ENCODE results near the gene PLXNA2. TPM values are rescaled to one million over a fixed set of nuclear protein-coding genes. Genes with fewer than 3 reads are reported as not detected.

Gene PLXNA2
- total and polyA plus RNA-seq, 8 donors, result 48.7 to 137 (median 72.9) TPM

DNA sequence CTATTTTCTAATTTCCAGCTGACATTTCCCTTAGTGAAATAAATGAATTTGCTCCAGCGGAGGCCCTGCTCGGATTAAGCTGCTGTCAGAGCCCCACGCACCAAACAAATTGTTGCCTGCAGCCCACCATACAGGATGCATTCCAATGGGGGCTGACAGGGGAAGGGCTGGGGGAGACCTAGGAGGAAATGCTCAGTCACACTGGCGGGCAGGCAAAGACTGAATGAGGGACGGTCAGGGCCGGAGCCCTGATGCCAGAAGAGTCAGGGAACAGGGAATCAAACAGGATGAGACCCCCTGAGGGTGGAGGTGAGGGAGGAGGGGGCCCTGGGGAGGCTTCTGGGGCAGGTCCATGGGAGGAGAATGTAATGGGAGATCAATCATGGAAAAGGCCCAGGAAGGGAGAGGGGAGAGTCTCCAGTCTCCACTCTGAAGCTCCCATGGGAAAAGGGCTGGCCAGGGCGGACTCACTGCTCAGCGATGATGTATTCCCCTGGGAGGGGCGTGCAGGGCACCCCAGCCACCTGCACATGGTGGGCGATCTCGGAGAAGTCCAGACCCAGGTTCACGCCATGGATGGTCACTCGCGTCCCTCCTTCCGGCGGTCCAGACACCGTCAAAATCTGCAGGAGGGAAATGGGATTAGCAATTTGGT lies 183.8 kb downstream of the PLXNA2 start:
- 94% methylated on average over 17 of the region's 17 CpGs for whole genome bisulfite sequencing, 2 donors
- intact Hi-C loops (cut with DNase I), result no loop called here
- Histone ChIP-seq H3K27ac (peak overlapping the region in 1 of 4 donors; percentile 28), H3K9me3 (no peaks in the 10 kb centered on the region), H3K27me3 (no peaks in the 10 kb centered on the region), H3K4me1 (no peaks in the 10 kb centered on the region), H3K36me3 (peaks cover 0 to 27% (median 5%) of the 10 kb centered on the region in 3 donors), H3K4me3 (no peak overlapping the region)
- no peak for DNase-seq
- TF ChIP-seq, protein P1, sequence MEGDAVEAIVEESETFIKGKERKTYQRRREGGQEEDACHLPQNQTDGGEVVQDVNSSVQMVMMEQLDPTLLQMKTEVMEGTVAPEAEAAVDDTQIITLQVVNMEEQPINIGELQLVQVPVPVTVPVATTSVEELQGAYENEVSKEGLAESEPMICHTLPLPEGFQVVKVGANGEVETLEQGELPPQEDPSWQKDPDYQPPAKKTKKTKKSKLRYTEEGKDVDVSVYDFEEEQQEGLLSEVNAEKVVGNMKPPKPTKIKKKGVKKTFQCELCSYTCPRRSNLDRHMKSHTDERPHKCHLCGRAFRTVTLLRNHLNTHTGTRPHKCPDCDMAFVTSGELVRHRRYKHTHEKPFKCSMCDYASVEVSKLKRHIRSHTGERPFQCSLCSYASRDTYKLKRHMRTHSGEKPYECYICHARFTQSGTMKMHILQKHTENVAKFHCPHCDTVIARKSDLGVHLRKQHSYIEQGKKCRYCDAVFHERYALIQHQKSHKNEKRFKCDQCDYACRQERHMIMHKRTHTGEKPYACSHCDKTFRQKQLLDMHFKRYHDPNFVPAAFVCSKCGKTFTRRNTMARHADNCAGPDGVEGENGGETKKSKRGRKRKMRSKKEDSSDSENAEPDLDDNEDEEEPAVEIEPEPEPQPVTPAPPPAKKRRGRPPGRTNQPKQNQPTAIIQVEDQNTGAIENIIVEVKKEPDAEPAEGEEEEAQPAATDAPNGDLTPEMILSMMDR (IDR thresholded peaks at IDR 0.05), result no peak
- no peak for ATAC-seq
- no peak for FAIRE-seq

DNA sequence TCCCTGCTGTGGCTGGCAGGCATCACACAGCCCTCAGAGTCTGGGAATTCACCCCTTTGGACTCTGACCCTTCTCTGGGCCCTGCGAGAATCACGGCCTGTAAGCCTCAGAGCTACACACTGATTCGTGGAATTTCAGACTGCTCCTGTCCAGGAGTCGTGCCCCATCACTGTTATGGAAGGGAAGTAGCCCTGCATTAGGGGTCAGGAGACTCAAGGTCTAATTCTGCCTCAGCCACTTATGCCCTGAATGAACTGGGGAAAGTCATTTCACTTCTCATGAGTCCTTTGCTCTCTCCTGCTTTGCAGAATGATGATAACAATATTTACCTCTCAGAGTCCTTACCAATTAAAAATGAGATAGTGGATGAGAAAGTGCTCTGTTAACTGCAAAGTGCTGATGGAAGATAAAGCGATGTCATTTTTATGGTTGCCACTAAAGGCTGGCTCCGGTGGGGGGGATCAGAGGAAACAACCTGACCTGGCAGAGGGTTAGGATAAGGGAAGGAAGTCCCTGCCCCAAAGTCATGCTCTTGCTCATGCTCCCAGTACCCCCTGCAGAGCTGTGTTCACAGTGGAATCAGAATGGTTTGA lies 184.7 kb downstream of the PLXNA2 start:
- WGBS, 2 donors, result 29 to 32% methylated on average over 6 of the region's 6 CpGs
- Histone ChIP-seq H3K4me3 (no peak overlapping the region), H3K9me3 (no peaks in the 10 kb centered on the region), H3K27ac (peak overlapping the region in 2 of 4 donors; percentile 4 to 46), H3K27me3 (no peaks in the 10 kb centered on the region), H3K36me3 (peaks cover 0 to 29% (median 5%) of the 10 kb centered on the region in 3 donors), H3K4me1 (no peaks in the 10 kb centered on the region)
- DNase-seq (no peak), ATAC-seq (peak; percentile 23 to 78 (median 49)), FAIRE-seq (no peak)
- TF ChIP-seq, protein P1 (IDR thresholded peaks at IDR 0.05), result no peak
- intact Hi-C loops (cut with DNase I), result no loop called here

DNA sequence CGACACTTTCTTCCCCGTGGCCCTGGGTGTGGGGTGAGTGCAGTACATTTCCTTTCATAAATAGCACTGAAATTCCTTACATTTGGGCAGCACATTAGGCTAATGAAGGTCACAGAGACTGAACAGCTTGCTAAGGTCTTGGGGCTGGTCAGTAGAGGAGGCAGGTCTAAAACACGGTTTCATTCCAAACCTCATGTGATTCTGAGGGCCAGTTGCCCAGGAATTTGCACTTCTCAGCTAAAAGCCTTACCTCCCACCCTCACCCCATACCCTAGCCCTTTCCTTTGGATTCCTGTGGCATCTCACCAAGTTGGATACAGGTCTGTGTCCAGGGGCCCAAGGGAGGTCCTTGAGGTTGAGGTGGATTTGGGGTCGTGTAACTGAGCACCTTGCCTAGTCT lies 185.4 kb downstream of the PLXNA2 start:
- FAIRE-seq, result no peak
- 68% methylated on average over 4 of the region's 4 CpGs for WGBS, 2 donors
- H3K36me3 ChIP-seq, result peaks cover 0 to 37% (median 8%) of the 10 kb centered on the region in 3 donors

DNA sequence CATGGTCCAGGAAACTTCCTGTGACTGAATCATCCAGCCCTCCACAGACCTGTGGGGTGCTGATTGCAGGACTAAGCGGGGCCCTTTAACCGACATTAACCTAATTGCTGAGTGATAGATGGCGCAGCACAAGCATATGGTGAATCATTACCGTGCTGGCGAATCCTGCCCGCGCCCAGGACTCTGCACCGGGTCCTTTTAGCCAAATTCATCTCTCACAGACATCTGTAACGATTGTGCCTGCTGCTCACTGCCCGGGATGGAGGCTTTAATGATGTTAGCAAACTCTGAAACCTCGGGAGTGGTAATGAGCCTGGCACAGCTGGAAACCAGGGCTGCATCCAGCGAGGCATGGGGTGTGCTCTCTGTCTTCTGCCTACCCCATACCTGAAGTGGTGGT lies 185.9 kb downstream of the PLXNA2 start:
- 77 to 91% methylated on average over 12 of the region's 12 CpGs for WGBS, 2 donors
- ATAC-seq, result peak in 1 of 4 donors; percentile 24
- Histone ChIP-seq H3K9me3 (no peaks in the 10 kb centered on the region), H3K4me1 (no peaks in the 10 kb centered on the region), H3K4me3 (no peak overlapping the region), H3K36me3 (peaks cover 0 to 41% (median 13%) of the 10 kb centered on the region in 3 donors), H3K27me3 (no peaks in the 10 kb centered on the region), H3K27ac (no peak overlapping the region)
- TF ChIP-seq, protein P1 (IDR thresholded peaks at IDR 0.05), result no peak
- no peak for DNase-seq
- intact Hi-C loops (cut with DNase I), result no loop called here
- no peak for FAIRE-seq

More for the DNA sequence above, 185.4 kb downstream of the PLXNA2 start:
- Histone ChIP-seq H3K9me3 (no peaks in the 10 kb centered on the region), H3K4me3 (no peak overlapping the region), H3K27ac (peak overlapping the region in 1 of 4 donors; percentile 46), H3K27me3 (no peaks in the 10 kb centered on the region), H3K4me1 (no peaks in the 10 kb centered on the region)
- DNase-seq (no peak), ATAC-seq (no peak)
- TF ChIP-seq, protein P1 (IDR thresholded peaks at IDR 0.05), result no peak
- intact Hi-C loops (cut with DNase I), result no loop called here

DNA sequence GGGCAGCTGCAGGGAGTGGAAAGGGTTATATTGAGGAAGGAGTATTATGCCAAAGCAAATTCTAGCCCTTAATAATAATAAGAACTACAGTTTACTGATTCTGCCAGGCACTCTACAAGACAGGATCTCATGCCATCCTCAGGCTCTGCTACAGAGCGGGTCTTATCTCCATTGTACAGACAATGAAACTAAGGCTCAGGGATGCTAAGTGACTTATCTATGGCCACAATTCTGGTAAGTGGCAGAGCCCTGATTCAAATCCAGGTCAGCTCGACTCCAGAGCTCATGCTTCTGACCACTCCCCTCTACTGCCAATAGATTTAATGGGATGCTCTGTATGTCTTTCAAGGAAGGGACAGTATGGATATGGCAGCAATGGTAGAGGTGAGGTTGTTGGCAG lies 187.1 kb downstream of the PLXNA2 start:
- Histone ChIP-seq H3K4me3 (no peak overlapping the region), H3K9me3 (no peaks in the 10 kb centered on the region), H3K27me3 (no peaks in the 10 kb centered on the region), H3K27ac (no peak overlapping the region), H3K4me1 (no peaks in the 10 kb centered on the region), H3K36me3 (peaks cover 0 to 48% (median 20%) of the 10 kb centered on the region in 3 donors)
- WGBS, 2 donors, result 47 to 60% methylated on average over 2 of the region's 2 CpGs
- no peak for ATAC-seq
- intact Hi-C loops (cut with DNase I), result no loop called here
- TF ChIP-seq, protein P1 (IDR thresholded peaks at IDR 0.05), result no peak
- no peak for FAIRE-seq
- DNase-seq, result no peak

All from pancreas (tissue), 10 donors.